Duodenal mucosa (tissue), 2 donors: ENCODE results near the gene CAMK1D.

ENCODE experiments used
- H3K27ac ChIP-seq: one replicate; pipeline ENCODE4 v1.7.0; 2013; ENCODE audit warnings: low read depth, low read length
- H3K27me3 ChIP-seq, 2 donors: one replicate each; pipeline ENCODE4 v1.7.0; 2013; ENCODE audit warnings: low read length in 2 of 2, control low read depth in 1 of 2; ENCODE audit not compliant: insufficient read depth in 2 of 2, control insufficient read depth in 1 of 2
- H3K36me3 ChIP-seq, 2 donors: one replicate each; pipeline ENCODE4 v1.7.0; 2013; ENCODE audit warnings: low read length in 2 of 2, control low read depth in 1 of 2; ENCODE audit not compliant: insufficient read depth in 2 of 2, control insufficient read depth in 1 of 2
- H3K4me1 ChIP-seq, 2 donors: one replicate each; pipeline ENCODE4 v1.7.0; 2013; ENCODE audit warnings: low read length in 2 of 2, control low read depth in 1 of 2; ENCODE audit not compliant: insufficient read depth in 2 of 2, control insufficient read depth in 1 of 2
- H3K4me3 ChIP-seq, 2 donors: one replicate each; pipeline ENCODE4 v1.7.0; 2013; ENCODE audit warnings: low read length in 2 of 2, low read depth in 1 of 2
- H3K9ac ChIP-seq, 2 donors: one replicate each; pipeline ENCODE4 v1.7.0; 2013; ENCODE audit warnings: low read length in 2 of 2, low read depth in 1 of 2
- H3K9me3 ChIP-seq, 2 donors: one replicate each; pipeline ENCODE4 v1.7.0; 2013; ENCODE audit warnings: low read length in 2 of 2, control low read depth in 1 of 2; ENCODE audit not compliant: control insufficient read depth in 1 of 2

CAMK1D gene

GRCh38 chr10:12833451-12833850 lies 484.1 kb downstream of the CAMK1D start:
- H3K4me3 ChIP-seq, result no peak overlapping the region
- no peaks in the 10 kb centered on the region for H3K4me1 ChIP-seq
- no peaks in the 10 kb centered on the region for H3K9me3 ChIP-seq
- H3K36me3 ChIP-seq, result no peaks in the 10 kb centered on the region
- H3K9ac ChIP-seq, result no peak overlapping the region
- H3K27me3 ChIP-seq, result no peaks in the 10 kb centered on the region
- H3K27ac ChIP-seq, result no peak overlapping the region

- H3K4me3 ChIP-seq, result no peak overlapping the region
- no peaks in the 10 kb centered on the region for H3K27me3 ChIP-seq
- no peaks in the 10 kb centered on the region for H3K9me3 ChIP-seq
- no peak overlapping the region for H3K9ac ChIP-seq
- H3K36me3 ChIP-seq, result no peaks in the 10 kb centered on the region
- no peak overlapping the region for H3K27ac ChIP-seq
- no peaks in the 10 kb centered on the region for H3K4me1 ChIP-seq
These were observed 484.8 kb downstream of the CAMK1D start for GRCh38 chr10:12834116-12834665.

GRCh38 chr10:12834721-12835120 lies 485.4 kb downstream of the CAMK1D start:
- no peaks in the 10 kb centered on the region for H3K4me1 ChIP-seq
- H3K27me3 ChIP-seq, result no peaks in the 10 kb centered on the region
- H3K9ac ChIP-seq, result no peak overlapping the region
- no peak overlapping the region for H3K27ac ChIP-seq
- no peaks in the 10 kb centered on the region for H3K36me3 ChIP-seq
- H3K4me3 ChIP-seq, result no peak overlapping the region
- no peaks in the 10 kb centered on the region for H3K9me3 ChIP-seq

GRCh38 chr10:12835709-12836108 lies 486.4 kb downstream of the CAMK1D start:
- no peaks in the 10 kb centered on the region for H3K36me3 ChIP-seq
- H3K4me3 ChIP-seq, result no peak overlapping the region
- no peaks in the 10 kb centered on the region for H3K9me3 ChIP-seq
- H3K27me3 ChIP-seq, result no peaks in the 10 kb centered on the region
- no peak overlapping the region for H3K9ac ChIP-seq
- no peak overlapping the region for H3K27ac ChIP-seq
- H3K4me1 ChIP-seq, result no peaks in the 10 kb centered on the region

GRCh38 chr10:12838366-12838765 lies 489.0 kb downstream of the CAMK1D start:
- Histone ChIP-seq H3K4me3 (no peak overlapping the region), H3K9ac (no peak overlapping the region), H3K27me3 (no peaks in the 10 kb centered on the region), H3K27ac (no peak overlapping the region), H3K9me3 (no peaks in the 10 kb centered on the region), H3K4me1 (no peaks in the 10 kb centered on the region), H3K36me3 (no peaks in the 10 kb centered on the region)

- Histone ChIP-seq H3K9me3 (no peaks in the 10 kb centered on the region), H3K36me3 (no peaks in the 10 kb centered on the region), H3K9ac (no peak overlapping the region), H3K27ac (no peak overlapping the region), H3K4me3 (no peak overlapping the region), H3K27me3 (no peaks in the 10 kb centered on the region), H3K4me1 (no peaks in the 10 kb centered on the region)
These were observed 489.9 kb downstream of the CAMK1D start for GRCh38 chr10:12838995-12839927.

GRCh38 chr10:12839941-12840611 lies 490.7 kb downstream of the CAMK1D start:
- no peaks in the 10 kb centered on the region for H3K36me3 ChIP-seq
- no peaks in the 10 kb centered on the region for H3K9me3 ChIP-seq
- no peaks in the 10 kb centered on the region for H3K27me3 ChIP-seq
- no peak overlapping the region for H3K4me3 ChIP-seq
- H3K27ac ChIP-seq, result no peak overlapping the region
- H3K9ac ChIP-seq, result no peak overlapping the region
- peaks cover 4 to 5% of the 10 kb centered on the region in 2 donors for H3K4me1 ChIP-seq

- Histone ChIP-seq H3K27me3 (no peaks in the 10 kb centered on the region), H3K27ac (no peak overlapping the region), H3K9me3 (no peaks in the 10 kb centered on the region), H3K4me3 (no peak overlapping the region), H3K9ac (no peak overlapping the region), H3K4me1 (peaks cover 4 to 6% of the 10 kb centered on the region in 2 donors), H3K36me3 (no peaks in the 10 kb centered on the region)
These were observed 492.1 kb downstream of the CAMK1D start for GRCh38 chr10:12841426-12841825.

GRCh38 chr10:12841826-12842225 lies 492.5 kb downstream of the CAMK1D start:
- Histone ChIP-seq H3K4me3 (no peak overlapping the region), H3K9ac (no peak overlapping the region), H3K27me3 (no peaks in the 10 kb centered on the region), H3K9me3 (no peaks in the 10 kb centered on the region), H3K27ac (no peak overlapping the region), H3K36me3 (no peaks in the 10 kb centered on the region), H3K4me1 (peaks cover 4 to 6% of the 10 kb centered on the region in 2 donors)

- H3K4me1 ChIP-seq, result peaks cover 4 to 6% of the 10 kb centered on the region in 2 donors
- H3K9me3 ChIP-seq, result no peaks in the 10 kb centered on the region
- no peak overlapping the region for H3K9ac ChIP-seq
- no peak overlapping the region for H3K4me3 ChIP-seq
- no peak overlapping the region for H3K27ac ChIP-seq
- H3K36me3 ChIP-seq, result no peaks in the 10 kb centered on the region
- no peaks in the 10 kb centered on the region for H3K27me3 ChIP-seq
These were observed 493.0 kb downstream of the CAMK1D start for GRCh38 chr10:12842310-12842709.
